Esophagus muscularis mucosa (tissue), 4 donors: ENCODE data around the gene TMCO1. TPM values are rescaled to one million over a fixed set of nuclear protein-coding genes. Genes with fewer than 3 reads are reported as not detected.

Experiments
- DNase-seq: peaks from one replicate; pipeline ENCODE4 v3.0.0-alpha.2; 2017; ENCODE audit errors: extremely low spot score
- H3K27ac ChIP-seq, 4 donors: fragments of 200-600 bp; sonication (generic); replicated peaks in 1 of 4; 1 replicate in 3 of 4; 2 replicates in 1 of 4; pipeline ENCODE4 v1.5.1; 2016 to 2019; ENCODE audit warnings: mild to moderate bottlenecking in 1 of 4
- H3K27me3 ChIP-seq, 4 donors: fragments of 200-600 bp; sonication (generic); one replicate each; pipeline versions ENCODE4 v1.5.1 to v1.6.0; 2016 to 2019
- H3K36me3 ChIP-seq, 4 donors: fragments of 200-600 bp; sonication (generic); one replicate each; pipeline ENCODE4 v1.5.1; 2016 to 2019
- H3K4me1 ChIP-seq, 4 donors: fragments of 200-600 bp; sonication (generic); one replicate each; pipeline ENCODE4 v1.5.1; 2016 to 2019
- H3K4me3 ChIP-seq, 4 donors: fragments of 200-600 bp; sonication (generic); 1 replicate in 2 of 4; 2 replicates in 2 of 4; pipeline ENCODE4 v1.5.1; 2016 to 2019; ENCODE audit warnings: mild to moderate bottlenecking in 4 of 4, moderate library complexity in 1 of 4
- H3K9me3 ChIP-seq, 4 donors: fragments of 200-600 bp; sonication (generic); 1 replicate in 3 of 4; 2 replicates in 1 of 4; pipeline ENCODE4 v1.5.1; 2016 to 2019
- CTCF ChIP-seq, 3 experiments: fragments of 200-600 bp in 2 of 3; fragments of 450-650 bp in 1 of 3; sonication (generic) in 2 of 3; IDR thresholded peaks; one replicate each; pipeline ENCODE4 v1.5.1; 2017 to 2019; ENCODE audit warnings: antibody characterized with exemption in 3 of 3, mild to moderate bottlenecking in 2 of 3, moderate library complexity in 1 of 3
- EP300 ChIP-seq: sonication (generic); formaldehyde crosslinking; IDR thresholded peaks from one replicate; pipeline ENCODE4 v1.6.1; 2017; ENCODE audit warnings: antibody characterized with exemption
- POLR2A ChIP-seq: fragments of 450-650 bp; IDR thresholded peaks from one replicate; pipeline ENCODE4 v1.6.1; 2017; ENCODE audit warnings: antibody characterized with exemption, moderate library complexity, mild to moderate bottlenecking, low read depth
- POLR2AphosphoS5 ChIP-seq, 2 donors: sonication (generic); formaldehyde crosslinking; IDR thresholded peaks; one replicate each; pipeline ENCODE4 v1.6.1; 2017; ENCODE audit warnings: antibody characterized with exemption in 2 of 2
- WGBS: methylation state at CpG from one replicate; pipeline ENCODE4 v1.1.5; 2018; 5-methylcytosine and 5-hydroxymethylcytosine counted together
- intact Hi-C: fragments of 100-400 bp; cut with DNase I; formaldehyde crosslinking; loops from one replicate; pipeline ENCODE4 v1.15.1; 2023
- total RNA-seq, 4 donors: library from RNA; depleted of rRNA; stranded (reverse); fragments of >200 nt; gene quantifications; one replicate each; pipeline versions ENCODE4 v1.1.0 to v1.2.1, GENCODE V29; 2016

TMCO1 gene
- total RNA-seq, 4 donors from 2014 or later, result 36.0 to 45.7 (median 37.8) TPM

DNA sequence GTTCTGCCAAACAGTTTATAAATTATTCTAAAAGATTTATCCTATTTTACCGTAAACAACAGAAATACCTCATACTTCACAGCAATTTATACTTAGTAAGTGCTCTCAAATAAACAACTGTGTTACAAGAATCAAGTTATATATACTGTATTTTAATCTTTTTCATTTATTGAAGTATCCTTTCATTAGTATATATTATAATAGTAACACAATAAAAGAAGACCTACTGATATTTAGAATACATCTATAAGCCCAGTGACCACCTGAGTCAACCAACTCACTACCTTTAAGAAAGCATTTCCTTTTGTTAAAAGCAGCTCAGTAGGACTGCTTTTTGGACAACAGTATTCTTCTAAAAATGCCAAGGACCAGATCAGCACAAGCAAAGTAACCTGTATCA, 5.9 kb downstream of the TMCO1 start:
- intact Hi-C loops, result no loop called here
- Histone ChIP-seq H3K9me3 (no peaks in the 10 kb centered on the region), H3K4me1 (peaks cover 3 to 28% (median 20%) of the 10 kb centered on the region in 4 donors), H3K27ac (no peak overlapping the region), H3K4me3 (no peak overlapping the region), H3K36me3 (peaks cover 6 to 75% (median 36%) of the 10 kb centered on the region in 4 donors), H3K27me3 (no peaks in the 10 kb centered on the region)
- DNase-seq, result no peak
- 88% methylated on average over 1 of the region's 1 CpG for WGBS
- no peak for TF ChIP-seq POLR2A
- TF ChIP-seq EP300, result no peak
- TF ChIP-seq CTCF (IDR thresholded peaks at IDR 0.05), result no peak
- TF ChIP-seq POLR2AphosphoS5 (IDR thresholded peaks at IDR 0.05), result no peak

GRCh38 chr1:165759095-165759494, 9.6 kb downstream of the TMCO1 start:
- Histone ChIP-seq H3K9me3 (no peaks in the 10 kb centered on the region), H3K4me3 (no peak overlapping the region), H3K36me3 (peaks cover 6 to 51% (median 28%) of the 10 kb centered on the region in 4 donors), H3K27me3 (no peaks in the 10 kb centered on the region), H3K4me1 (no peaks in the 10 kb centered on the region), H3K27ac (no peak overlapping the region)
- intact Hi-C loops, result no loop called here
- TF ChIP-seq CTCF (IDR thresholded peaks at IDR 0.05) (no peak), EP300 (no peak), POLR2A (no peak), POLR2AphosphoS5 (IDR thresholded peaks at IDR 0.05) (no peak)
- no peak for DNase-seq

- H3K4me3 ChIP-seq, result no peak overlapping the region
- DNase-seq, result no peak
- intact Hi-C loops, result no loop called here
- H3K4me1 ChIP-seq, result no peaks in the 10 kb centered on the region
- H3K36me3 ChIP-seq, result peaks cover 24 to 68% (median 41%) of the 10 kb centered on the region in 4 donors
- no peaks in the 10 kb centered on the region for H3K27me3 ChIP-seq
- no peaks in the 10 kb centered on the region for H3K9me3 ChIP-seq
- no peak overlapping the region for H3K27ac ChIP-seq
- TF ChIP-seq POLR2A, result no peak
- no peak for TF ChIP-seq CTCF (IDR thresholded peaks at IDR 0.05)
- no peak for TF ChIP-seq POLR2AphosphoS5 (IDR thresholded peaks at IDR 0.05)
- TF ChIP-seq EP300, result no peak
Observed at GRCh38 chr1:165755393-165756010, 13.2 kb downstream of the TMCO1 start.

- H3K4me1 ChIP-seq, result no peaks in the 10 kb centered on the region
- H3K9me3 ChIP-seq, result no peaks in the 10 kb centered on the region
- H3K36me3 ChIP-seq, result peaks cover 24 to 72% (median 44%) of the 10 kb centered on the region in 4 donors
- no peak for DNase-seq
- no peak overlapping the region for H3K4me3 ChIP-seq
- intact Hi-C loops, result no loop called here
- H3K27ac ChIP-seq, result no peak overlapping the region
- TF ChIP-seq POLR2AphosphoS5 (IDR thresholded peaks at IDR 0.05) (no peak), EP300 (no peak), POLR2A (no peak), CTCF (IDR thresholded peaks at IDR 0.05) (no peak)
- H3K27me3 ChIP-seq, result no peaks in the 10 kb centered on the region
Observed at GRCh38 chr1:165753934-165754333, 14.7 kb downstream of the TMCO1 start.

DNA sequence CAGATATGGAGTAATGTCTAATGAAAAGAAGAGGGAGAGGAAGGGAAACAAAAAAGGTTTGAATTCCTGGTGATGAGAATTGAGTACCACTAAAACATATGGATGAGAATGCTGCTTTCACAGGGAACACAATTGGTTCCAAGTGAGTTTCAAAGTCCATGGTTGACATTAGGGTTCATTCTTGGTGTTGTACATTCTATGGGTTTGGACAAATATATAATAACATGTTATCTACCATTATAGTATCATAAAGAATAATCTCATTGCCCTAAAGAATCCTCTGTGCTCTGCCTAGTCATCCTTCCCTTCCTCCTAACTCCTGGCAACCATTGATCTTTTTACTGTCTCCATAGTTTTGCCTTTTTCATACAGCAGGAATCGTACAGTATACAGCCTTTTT, 20.1 kb downstream of the TMCO1 start:
- Histone ChIP-seq H3K9me3 (no peaks in the 10 kb centered on the region), H3K36me3 (peaks cover 21 to 86% (median 46%) of the 10 kb centered on the region in 4 donors), H3K4me3 (no peak overlapping the region), H3K4me1 (no peaks in the 10 kb centered on the region), H3K27me3 (no peaks in the 10 kb centered on the region), H3K27ac (no peak overlapping the region)
- TF ChIP-seq POLR2A, result no peak
- TF ChIP-seq EP300, result no peak
- TF ChIP-seq CTCF (IDR thresholded peaks at IDR 0.05), result no peak
- intact Hi-C loops, result no loop called here
- 68% methylated on average over 1 of the region's 1 CpG for WGBS
- DNase-seq, result no peak
